GM12801 (cell line): Measurements from ENCODE around the gene PLXND1.

Source experiments
- TF ChIP-seq, protein P1 (sequence below): IDR thresholded peaks from one replicate; pipeline ENCODE4 v1.5.1; 2011; ENCODE audit warnings: control low read depth; ENCODE audit not compliant: insufficient read length; ENCODE audit errors: extremely low read depth

PLXND1 gene

DNA sequence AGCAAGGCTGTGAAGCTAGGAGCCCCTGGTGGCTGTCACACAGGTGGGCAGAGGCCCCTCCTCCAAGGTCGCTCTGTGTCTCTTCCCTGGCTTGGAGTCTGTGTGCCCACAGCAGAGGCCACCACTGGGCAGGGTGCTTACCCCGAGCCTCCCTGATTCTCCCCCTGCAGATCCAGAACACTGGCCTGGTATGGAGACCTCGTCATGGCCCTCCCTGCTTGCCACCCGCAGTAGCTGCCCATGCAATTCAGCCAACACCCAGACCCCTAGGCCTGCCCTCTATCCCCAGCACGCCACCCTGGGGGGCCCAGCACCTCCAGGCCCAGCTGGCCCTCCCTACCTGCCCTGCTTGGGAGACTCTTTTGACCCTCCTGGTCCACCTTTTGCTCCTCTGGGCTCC lies 83.5 kb downstream of the PLXND1 start:
- TF ChIP-seq, protein P1, sequence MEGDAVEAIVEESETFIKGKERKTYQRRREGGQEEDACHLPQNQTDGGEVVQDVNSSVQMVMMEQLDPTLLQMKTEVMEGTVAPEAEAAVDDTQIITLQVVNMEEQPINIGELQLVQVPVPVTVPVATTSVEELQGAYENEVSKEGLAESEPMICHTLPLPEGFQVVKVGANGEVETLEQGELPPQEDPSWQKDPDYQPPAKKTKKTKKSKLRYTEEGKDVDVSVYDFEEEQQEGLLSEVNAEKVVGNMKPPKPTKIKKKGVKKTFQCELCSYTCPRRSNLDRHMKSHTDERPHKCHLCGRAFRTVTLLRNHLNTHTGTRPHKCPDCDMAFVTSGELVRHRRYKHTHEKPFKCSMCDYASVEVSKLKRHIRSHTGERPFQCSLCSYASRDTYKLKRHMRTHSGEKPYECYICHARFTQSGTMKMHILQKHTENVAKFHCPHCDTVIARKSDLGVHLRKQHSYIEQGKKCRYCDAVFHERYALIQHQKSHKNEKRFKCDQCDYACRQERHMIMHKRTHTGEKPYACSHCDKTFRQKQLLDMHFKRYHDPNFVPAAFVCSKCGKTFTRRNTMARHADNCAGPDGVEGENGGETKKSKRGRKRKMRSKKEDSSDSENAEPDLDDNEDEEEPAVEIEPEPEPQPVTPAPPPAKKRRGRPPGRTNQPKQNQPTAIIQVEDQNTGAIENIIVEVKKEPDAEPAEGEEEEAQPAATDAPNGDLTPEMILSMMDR, result no peak

DNA sequence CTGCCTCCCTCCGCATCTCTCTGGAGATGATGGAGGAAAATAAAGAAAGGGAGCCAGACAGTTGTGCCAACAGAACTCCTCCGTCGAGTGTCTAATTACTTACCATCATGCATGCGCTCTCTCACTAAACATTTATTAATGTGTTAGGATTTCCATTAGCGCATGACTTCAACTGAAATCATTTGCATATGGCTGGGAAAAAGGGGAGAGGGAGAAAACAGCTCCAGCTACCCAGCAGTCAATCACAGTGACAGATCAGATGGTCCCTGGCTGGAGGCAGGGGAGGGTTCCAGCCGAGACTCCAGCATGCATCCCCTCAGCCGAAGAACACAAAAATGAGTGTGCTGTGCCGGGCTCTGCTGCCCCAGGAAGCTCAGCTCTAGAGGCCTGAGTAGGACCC lies 84.9 kb downstream of the PLXND1 start:
- TF ChIP-seq, protein P1, result no peak

DNA sequence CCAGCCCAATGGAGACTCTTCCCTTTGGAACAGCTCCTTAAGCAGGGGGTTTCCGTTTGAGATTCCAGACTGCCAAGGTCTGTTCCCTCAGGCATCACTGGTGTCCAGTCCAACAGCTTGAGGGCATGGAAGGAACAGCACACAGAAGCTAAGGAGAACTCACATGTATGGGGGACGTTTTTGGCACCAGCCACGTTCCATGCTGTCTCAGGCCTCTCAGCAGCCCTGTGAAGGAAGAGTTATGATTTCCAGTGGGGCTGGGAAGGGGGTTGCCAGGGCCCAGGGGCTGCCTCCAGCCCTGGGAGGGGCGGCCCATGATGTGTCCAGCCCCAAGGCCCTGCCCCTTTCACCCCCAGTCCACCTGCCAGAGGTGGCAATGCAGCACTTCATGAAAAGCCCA lies 85.5 kb downstream of the PLXND1 start:
- TF ChIP-seq, protein P1, result no peak

DNA sequence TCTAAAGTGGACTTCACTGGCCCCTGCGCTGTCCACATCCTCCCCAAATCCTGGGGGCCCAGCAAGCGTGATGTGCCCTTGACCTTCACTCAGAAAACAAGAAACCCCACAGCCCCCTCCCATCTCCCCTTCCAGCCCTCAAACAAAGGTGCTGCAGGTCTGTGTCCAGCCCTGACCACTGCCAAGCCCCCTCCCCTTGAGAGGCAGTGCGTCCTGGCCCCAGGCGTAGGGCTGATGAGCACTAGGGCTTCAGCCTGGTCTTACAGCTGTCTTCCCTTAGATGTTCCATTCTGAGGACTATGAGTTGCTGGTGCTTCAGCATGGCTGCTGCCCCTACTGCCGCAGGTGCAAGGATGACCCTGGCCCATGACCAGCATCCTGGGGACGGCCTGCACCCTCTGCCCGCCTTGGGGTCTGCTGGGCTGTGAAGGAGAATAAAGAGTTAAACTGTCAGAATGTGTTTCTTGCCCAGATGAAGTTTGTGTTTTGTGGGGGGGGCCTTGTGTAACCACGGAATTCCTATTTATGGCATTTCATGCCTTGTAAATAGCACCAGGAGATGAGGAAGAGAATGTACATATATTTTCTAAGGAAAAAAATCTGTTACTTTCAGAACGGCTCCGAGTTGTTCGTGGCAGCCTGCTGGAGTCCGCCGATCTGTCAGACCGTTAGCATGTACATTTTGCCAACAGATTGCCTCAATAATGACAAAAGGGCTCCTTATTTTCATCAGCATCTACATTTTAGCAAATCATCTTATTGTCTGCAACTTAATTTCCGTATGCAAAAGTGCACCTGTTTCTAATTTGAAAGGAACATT lies 86.4 kb downstream of the PLXND1 start:
- TF ChIP-seq, protein P1, result no peak

DNA sequence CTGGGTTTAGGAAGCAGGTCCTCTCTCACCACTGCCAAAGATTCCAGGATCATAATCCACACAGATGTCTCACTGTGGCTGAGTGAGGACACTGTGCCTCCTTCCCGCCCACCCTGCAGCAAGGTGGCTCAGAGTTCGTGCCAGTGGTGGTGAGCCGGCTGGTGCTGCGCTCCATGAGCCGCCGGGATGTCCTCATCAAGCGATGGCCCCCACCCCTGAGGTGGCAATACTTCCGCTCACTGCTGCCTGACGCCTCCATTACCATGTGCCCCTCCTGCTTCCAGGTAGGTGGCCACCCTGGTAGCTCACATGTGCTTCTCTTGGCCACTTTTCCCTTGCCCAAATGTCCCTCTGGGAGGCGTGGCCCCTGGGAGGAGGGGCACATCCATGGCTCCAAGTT lies 87.0 kb downstream of the PLXND1 start:
- TF ChIP-seq, protein P1, result no peak

DNA sequence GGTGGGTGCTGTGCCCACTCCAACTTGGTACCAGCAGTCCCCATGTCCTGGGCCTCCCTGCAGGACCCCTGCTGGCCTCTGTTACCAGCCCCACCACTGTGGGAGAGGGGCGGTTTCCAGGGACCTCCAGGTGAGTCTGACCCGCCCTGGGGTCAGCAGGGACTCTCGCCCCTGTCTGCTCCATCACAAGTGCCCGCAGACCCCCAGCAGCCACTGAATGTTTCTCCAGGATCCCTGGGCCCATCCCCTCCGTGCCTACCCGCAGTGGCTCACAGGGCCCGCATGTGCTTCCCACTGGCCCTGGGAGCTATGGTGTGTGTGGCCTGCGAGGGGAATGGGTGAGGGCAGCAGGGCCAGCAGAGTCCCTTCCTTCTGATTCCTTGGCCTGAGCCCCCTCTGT lies 87.9 kb downstream of the PLXND1 start:
- TF ChIP-seq, protein P1, result no peak

DNA sequence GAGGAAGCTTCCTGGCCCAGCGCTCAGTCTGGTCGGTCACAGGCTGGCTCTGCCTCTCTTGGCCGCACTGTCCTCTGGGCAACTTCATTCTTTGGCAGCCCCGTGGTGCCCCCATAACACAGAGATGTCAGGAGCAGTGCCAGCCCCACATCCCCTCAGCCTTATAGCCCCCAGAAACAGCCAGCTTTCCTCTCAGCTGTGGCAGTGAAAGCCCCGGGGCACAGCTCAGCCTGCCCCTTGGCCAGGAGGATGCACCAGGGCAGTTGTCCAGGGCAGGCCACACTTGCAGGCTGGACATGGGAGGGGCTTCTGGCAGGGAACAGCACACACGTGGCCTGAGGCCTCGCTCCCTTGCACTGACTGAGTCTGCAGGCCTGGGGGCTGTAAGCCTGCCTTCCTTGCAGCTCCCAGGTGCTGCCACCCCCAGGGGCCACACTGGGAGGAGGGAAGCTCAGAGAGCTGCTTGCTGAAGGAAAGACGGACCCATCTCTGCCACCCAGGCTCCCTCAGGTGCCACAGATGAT lies 88.4 kb downstream of the PLXND1 start:
- TF ChIP-seq, protein P1, result no peak
